Keratinocyte (primary cell): ENCODE measurements around the gene DPP8.

ENCODE experiments used
- CTCF ChIP-seq, 3 experiments: IDR thresholded peaks in 1 of 3; conservative IDR thresholded peaks in 1 of 3; optimal IDR thresholded peaks in 1 of 3; 2 replicates in 2 of 3; 3 replicates in 1 of 3; pipeline versions ENCODE3 to v1.5.1; 2011; ENCODE audit warnings: low read length in 3 of 3, mild to moderate bottlenecking in 3 of 3, moderate library complexity in 2 of 3, control low read depth in 1 of 3, inconsistent platforms in 1 of 3; ENCODE audit not compliant: insufficient read depth in 2 of 3; ENCODE audit errors: extremely low read depth in 1 of 3
- EZH2 ChIP-seq: IDR thresholded peaks from one replicate; pipeline ENCODE4 v1.6.1; 2012; ENCODE audit warnings: inconsistent platforms, mild to moderate bottlenecking, low read length, moderate library complexity

- no peak for TF ChIP-seq CTCF (optimal IDR thresholded peaks at IDR 0.05 in 1 of 3, IDR thresholded peaks at IDR 0.05 in 1 of 3, conservative IDR thresholded peaks at IDR 0.05 in 1 of 3; ENCODE audit: extremely low read depth in 1 of 3, insufficient read depth in 2 of 3, low read length in 3 of 3)
- TF ChIP-seq EZH2 = no peak
Observed at GRCh38 chr15:65416845-65417416, 100.6 kb downstream of the DPP8 start.
